Astrocyte of the cerebellum (primary cell): ENCODE results near the gene SIX4.
"Not testable (repeated sequence)": the region's sequence is repeated elsewhere in the genome, so short reads cannot be mapped to it uniquely, and the experiment has no call there.

Experiments used
- DNase-seq: peaks from one replicate; pipeline ENCODE4 v3.0.0-alpha.2; 2011; ENCODE audit warnings: low read depth
- H3K4me3 ChIP-seq: 2 replicates; pipeline ENCODE4 v1.5.1; 2011; ENCODE audit warnings: mild to moderate bottlenecking, low read depth, low read length, moderate library complexity
- CTCF ChIP-seq: IDR thresholded peaks from 2 replicates; pipeline ENCODE4 v1.5.1; 2012; ENCODE audit warnings: low read length, low read depth, moderate library complexity, mild to moderate bottlenecking; ENCODE audit errors: missing control alignments
- in situ Hi-C: cut with HindIII; loops from 2 replicates; pipeline ENCODE4 v1.10.0; 2017; ENCODE audit warnings: low sequenced_read_pairs

The SIX4 gene

GRCh38 chr14:60736494-60736893 lies 12.3 kb upstream of the SIX4 start:
- in situ Hi-C loops, result no loop called here
- no peak for TF ChIP-seq CTCF
- peak overlapping the region; percentile 79 for H3K4me3 ChIP-seq
- DNase-seq, result peak; percentile 42

GRCh38 chr14:60735416-60735815 lies 11.3 kb upstream of the SIX4 start:
- peak overlapping the region; percentile 79 for H3K4me3 ChIP-seq
- no peak for TF ChIP-seq CTCF
- DNase-seq, result no peak
- in situ Hi-C loops, result no loop called here

GRCh38 chr14:60734465-60735242 lies 10.5 kb upstream of the SIX4 start, which contains the start of gene MNAT1:
MNAT1 (plus strand) TSS chr14:60734761; CDS start chr14:60734863, 102 bp downstream.
- peak within 1 kb of the TSS; percentile 79 for H3K4me3 ChIP-seq
- peak; percentile 74 for DNase-seq
- TF ChIP-seq CTCF, result no peak
- in situ Hi-C loops, result no loop called here

- TF ChIP-seq CTCF, result no peak
- in situ Hi-C loops, result no loop called here
- no peak for DNase-seq
- H3K4me3 ChIP-seq, result no peak overlapping the region
Observed at GRCh38 chr14:60732840-60733483, 8.8 kb upstream of the SIX4 start.

GRCh38 chr14:60731291-60731690 lies 7.1 kb upstream of the SIX4 start:
- DNase-seq, in situ Hi-C loops, H3K4me3 ChIP-seq: not testable (repeated sequence)

GRCh38 chr14:60723116-60723906 lies 840 bp downstream of the SIX4 start:
- H3K4me3 ChIP-seq, result peak overlapping the region; percentile 89
- in situ Hi-C loops, result no loop called here
- no peak for DNase-seq
- TF ChIP-seq CTCF, result no peak
